ENCODE data around the gene MTREX.

MTREX gene

GRCh38 chr5:55324815-55325418 is 17.1 kb downstream of the MTREX start:
- DNase-seq (ENCODE audit: low read depth in 2 of 2): no peak

DNA sequence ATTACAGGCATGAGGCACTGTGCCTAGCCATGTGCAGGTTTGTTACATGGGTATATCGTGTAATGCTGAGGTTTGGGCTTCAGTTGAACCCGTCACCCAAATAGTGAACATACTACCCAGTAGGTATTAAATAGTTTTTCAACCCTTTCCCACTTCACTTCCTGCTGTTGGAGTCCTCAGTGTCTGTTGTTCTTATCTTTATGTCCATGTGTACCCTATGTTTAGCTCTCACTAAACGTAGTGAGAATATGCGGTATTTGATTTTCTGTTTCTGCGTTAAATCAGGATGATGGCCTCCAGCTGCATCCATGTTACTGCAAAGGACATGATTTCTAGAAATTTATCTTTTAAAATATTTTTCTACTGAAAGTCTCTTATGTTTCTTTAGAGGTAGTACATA is 17.8 kb downstream of the MTREX start:
- no peak for DNase-seq (ENCODE audit: low read depth in 2 of 2)

GRCh38 chr5:55327281-55327680 is 19.5 kb downstream of the MTREX start:
- DNase-seq (ENCODE audit: low read depth in 2 of 2): no peak

GRCh38 chr5:55331321-55331720 is 23.5 kb downstream of the MTREX start:
- DNase-seq (ENCODE audit: low read depth in 2 of 2): no peak

GRCh38 chr5:55333017-55333416 is 25.2 kb downstream of the MTREX start:
- DNase-seq (ENCODE audit: low read depth in 2 of 2): no peak

DNA sequence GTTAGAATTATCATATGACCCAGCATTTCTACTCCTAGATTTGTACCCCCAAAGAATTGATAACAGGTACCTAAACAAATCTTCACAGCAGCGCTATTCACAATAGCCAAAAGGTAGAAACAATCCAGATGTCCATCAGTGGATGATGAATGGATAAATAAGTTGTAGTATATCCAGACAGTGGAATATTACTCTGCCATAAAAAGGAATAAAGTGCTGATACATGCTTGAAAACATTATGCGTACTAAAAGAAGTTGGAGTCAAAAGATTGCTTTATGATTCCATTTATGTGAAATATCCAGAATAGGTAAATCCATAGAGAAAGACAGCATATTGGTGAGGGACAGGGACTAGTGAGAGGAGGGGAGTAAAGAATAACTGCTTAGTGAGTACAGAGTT is 26.0 kb downstream of the MTREX start:
- no peak for DNase-seq (ENCODE audit: low read depth in 2 of 2)

- DNase-seq (ENCODE audit: low read depth in 2 of 2): no peak
Measured at GRCh38 chr5:55338092-55338613, 30.4 kb downstream of the MTREX start.

- peak; percentile 44 to 57 for DNase-seq (ENCODE audit: low read depth in 2 of 2)
Measured at GRCh38 chr5:55338810-55339243, 31.0 kb downstream of the MTREX start.

DNA sequence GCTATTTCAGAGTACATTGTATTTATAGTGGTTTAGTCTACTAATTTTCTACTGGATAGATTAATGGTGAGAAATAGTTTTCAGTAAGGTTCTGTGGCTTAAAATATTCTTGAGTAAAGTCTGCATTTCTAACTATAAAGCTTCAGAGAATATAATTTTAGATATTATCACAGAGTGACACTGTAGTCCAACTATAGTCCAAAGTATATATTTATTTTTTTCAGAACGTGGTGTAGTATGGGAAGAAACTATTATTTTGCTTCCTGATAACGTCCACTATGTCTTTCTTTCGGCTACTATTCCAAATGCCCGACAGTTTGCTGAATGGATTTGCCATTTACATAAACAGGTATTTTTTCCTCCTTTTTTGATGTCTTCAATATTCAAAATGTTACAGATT is 35.3 kb downstream of the MTREX start:
- DNase-seq (ENCODE audit: low read depth in 2 of 2): no peak

DNA sequence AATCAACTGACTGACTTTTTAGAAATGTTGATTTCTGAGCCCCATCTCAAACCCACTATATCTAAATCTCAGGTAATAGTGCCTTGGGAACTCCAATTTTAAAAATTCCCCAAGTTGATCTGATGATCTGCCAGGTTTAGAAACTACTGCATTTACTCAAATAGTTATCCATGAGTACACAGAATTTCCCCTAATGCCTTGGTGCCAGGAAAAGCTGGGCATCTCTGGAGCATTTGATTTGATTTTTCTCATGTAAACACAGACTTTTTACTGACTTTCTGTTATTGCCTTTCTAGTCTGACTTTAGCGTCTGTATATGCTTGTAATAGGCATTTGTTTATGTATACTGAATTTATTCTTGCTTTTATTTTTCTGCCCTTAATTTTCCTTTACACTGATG is 35.8 kb downstream of the MTREX start:
- DNase-seq (ENCODE audit: low read depth in 2 of 2): no peak

DNA sequence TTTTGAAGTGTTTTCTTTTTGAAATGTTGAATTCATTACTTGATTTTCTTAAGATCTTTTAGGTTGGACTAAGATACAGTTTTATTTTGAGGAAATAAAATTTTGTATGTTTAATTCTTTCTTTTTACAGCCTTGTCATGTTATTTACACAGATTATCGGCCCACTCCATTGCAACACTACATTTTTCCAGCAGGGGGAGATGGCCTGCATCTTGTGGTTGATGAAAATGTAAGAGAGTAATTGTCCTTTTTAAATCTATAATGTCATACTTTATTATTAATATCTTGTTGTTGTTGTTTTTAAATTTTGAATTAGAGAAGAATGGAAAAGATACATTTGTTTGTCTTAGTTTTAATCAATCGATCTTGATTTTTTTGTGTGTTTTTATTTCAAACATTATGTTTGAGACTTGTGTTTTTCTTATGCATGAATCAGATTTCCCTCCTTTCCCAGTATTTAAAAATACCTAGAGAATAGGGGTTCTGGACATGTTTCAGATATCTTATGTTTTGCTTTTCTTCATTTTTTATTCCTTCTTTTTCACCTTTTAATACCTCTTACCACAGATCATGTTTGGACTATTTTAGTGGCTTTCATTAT is 36.7 kb downstream of the MTREX start:
- DNase-seq (ENCODE audit: low read depth in 2 of 2): peak; percentile 50 to 52

DNA sequence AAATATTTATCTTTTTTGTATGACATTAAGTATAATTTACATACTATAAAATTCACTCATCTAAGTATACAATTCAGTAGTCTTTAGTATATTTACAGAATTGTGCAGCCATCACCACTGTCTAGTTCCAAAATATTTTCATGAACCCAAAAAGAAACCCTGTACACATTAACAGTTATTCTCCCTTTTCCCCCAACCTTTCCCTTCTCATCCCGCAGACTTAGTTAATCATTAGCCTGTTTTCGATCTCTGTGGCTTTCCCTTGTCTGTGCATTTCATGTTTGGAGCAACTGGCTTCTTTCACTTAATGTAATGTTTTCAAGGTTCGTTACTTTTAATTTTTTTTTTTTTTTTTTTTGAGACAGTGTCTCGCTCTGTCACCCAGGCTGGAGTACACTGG is 37.5 kb downstream of the MTREX start:
- no peak for DNase-seq (ENCODE audit: low read depth in 2 of 2)

DNA sequence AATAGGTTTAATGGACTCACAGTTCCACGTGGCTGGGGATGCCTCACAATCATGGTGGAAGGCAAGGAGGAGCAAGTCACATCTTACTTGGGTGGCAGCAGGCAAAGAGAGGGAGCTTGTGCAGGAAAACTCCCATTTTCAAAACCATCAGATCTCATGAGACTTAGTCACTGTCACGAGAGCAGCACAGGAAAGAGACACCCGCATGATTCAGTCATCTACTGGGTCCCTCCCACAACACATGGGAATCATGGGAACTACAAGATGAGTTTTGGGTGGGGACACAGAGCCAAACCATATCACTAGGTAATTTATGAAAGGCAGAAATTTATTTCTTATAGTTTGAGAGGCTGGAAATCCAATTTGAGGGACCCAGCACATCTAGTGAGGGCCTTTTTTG is 40.0 kb downstream of the MTREX start:
- no peak for DNase-seq (ENCODE audit: low read depth in 2 of 2)

- DNase-seq (ENCODE audit: low read depth in 2 of 2): no peak
Measured at GRCh38 chr5:55350754-55351153, 43.0 kb downstream of the MTREX start.

DNA sequence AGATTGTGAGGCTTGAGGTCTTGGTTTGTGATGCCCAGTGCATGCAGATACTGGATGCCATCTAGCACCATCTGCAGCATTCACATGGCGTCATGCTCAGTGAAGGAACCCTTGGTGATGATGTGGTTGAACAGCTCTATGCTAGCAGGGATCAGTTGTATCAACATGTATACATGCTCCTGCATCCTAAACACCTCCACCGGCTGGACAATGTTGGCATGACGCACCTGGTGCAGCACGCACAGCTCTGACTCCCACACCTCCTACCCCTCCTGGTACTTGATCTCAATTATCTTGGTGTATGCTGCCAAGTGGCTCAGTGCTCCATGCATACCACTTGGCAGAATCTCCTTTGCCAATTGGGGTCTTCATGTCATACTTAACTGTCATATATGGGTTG is 49.1 kb downstream of the MTREX start:
- no peak for DNase-seq (ENCODE audit: low read depth in 2 of 2)

DNA sequence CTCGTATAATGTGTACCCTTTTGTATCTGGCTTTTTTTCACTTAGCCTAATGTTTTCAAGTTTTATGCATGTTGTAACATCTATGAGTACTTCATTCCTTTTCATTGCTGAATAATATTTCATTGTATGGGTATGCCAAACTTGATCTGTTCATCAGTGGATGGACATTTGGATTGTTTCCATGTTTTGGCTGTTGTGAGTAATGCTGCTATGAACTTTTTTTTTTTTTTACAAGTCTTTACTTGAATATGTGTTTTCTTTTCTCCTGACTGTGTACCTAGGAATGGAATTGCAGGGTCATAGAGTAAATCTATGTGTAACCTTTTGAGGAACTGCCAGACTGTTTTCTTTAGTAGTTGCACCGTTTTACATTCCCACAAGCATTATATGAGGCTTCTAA is 52.4 kb downstream of the MTREX start:
- DNase-seq (ENCODE audit: low read depth in 2 of 2): no peak

DNA sequence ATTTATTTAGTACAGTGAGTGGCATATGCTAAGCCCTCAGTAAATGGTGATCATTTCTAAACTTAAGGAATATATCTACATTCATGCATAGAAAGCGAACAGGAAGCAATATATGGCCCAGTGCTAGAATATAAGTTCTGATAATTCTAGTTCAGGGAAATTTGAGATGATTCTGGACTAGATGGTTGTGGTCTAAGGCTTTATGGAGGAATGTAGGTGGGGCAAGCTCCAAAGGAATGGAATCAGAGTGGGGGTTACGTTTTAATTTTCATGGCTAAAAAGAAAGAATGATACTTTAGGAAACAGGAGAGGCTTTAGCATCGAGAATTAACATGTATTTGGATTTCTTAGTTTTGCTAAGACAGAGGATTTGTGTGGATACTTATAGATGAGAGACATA is 56.1 kb downstream of the MTREX start:
- no peak for DNase-seq (ENCODE audit: low read depth in 2 of 2)

DNA sequence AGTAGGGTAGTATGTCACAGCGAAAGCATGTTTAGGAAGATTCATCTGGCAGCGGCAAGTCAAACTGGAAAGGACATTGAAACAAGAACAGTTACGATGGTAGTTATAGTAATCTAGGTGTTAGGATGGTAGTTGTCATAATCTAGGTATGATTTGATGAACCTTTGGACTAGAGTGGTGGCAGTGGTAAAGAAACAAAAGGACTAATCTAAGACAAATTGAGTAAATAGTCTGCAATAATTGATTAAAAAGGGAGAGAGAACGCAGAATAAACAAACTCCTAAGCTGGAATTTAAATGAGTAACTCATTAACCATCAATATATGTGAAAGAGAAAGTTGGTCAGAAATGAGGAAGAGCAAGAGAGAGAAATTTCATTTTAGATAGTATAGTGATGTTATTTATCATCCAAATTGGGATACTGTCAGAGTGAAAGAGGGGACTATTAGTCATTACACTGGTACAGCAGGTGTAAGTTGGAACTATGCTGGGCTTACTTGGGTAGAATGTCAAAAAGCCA is 56.8 kb downstream of the MTREX start:
- DNase-seq (ENCODE audit: low read depth in 2 of 2): no peak

DNA sequence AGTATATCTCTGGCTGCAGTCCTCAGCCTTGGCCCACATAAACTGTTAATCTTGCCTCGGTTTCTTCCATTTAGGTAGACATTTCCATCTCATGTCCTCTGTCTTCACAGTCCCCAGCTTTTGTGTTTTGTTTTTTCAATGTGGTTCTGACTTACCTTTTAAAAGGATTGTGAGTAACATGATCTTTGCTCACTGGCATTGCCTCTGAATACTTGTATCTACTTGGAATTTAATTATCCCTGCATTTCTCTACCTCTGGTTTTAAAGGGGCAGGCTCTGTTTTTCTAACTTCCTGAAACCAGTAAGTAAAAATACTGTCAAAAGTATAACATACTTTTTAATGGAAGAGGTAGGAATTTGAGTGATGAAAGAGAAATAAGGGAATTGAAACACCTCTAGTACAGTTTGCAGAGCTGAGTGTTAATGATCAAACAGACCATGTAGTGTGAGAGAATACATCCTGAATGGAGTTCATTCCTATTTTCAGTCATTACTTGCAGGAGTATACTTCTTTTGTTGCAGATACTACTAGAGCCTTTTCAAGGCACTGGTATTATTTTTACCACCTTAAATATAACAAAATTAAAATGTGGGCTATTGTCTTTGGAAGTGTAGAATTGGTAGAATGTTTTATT is 62.6 kb downstream of the MTREX start:
- DNase-seq (ENCODE audit: low read depth in 2 of 2): no peak

- DNase-seq (ENCODE audit: low read depth in 2 of 2): no peak
Measured at GRCh38 chr5:55371145-55371544, 63.4 kb downstream of the MTREX start.

- DNase-seq (ENCODE audit: low read depth in 2 of 2): no peak
Measured at GRCh38 chr5:55372130-55372925, 64.5 kb downstream of the MTREX start.

GRCh38 chr5:55377810-55378209 is 70.0 kb downstream of the MTREX start:
- DNase-seq (ENCODE audit: low read depth in 2 of 2): no peak

Data from stimulated activated CD4-positive, alpha-beta T cell treated with anti-CD3 and anti-CD28 coated beads, Interleukin-4, amount 100 ng/mL, for 48 hours (primary cell).